MV-4-11 (cell line): ENCODE results near the gene ZSWIM8.

Experiments used
- DNase-seq: peaks from one replicate; lab custom pipeline; 2025; lab: John Stamatoyannopoulos, UW

The ZSWIM8 gene

DNA sequence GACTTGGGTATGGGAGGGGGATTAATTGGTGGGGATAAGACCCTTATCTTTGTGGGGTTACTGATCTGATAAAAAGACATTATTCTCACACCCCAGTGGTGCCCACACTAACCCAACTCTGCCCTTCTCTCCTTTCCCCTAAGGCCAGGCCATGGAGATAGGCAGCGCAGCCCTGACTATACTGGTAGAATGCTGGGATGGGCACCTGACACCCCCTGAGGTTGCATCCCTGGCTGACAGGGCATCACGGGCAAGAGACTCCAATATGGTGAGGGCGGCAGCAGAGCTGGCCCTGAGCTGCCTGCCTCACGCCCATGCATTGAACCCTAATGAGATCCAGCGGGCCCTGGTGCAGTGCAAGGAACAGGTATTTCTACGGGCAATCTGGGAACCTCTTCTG is 12.7 kb downstream of the ZSWIM8 start:
- no peak for DNase-seq

DNA sequence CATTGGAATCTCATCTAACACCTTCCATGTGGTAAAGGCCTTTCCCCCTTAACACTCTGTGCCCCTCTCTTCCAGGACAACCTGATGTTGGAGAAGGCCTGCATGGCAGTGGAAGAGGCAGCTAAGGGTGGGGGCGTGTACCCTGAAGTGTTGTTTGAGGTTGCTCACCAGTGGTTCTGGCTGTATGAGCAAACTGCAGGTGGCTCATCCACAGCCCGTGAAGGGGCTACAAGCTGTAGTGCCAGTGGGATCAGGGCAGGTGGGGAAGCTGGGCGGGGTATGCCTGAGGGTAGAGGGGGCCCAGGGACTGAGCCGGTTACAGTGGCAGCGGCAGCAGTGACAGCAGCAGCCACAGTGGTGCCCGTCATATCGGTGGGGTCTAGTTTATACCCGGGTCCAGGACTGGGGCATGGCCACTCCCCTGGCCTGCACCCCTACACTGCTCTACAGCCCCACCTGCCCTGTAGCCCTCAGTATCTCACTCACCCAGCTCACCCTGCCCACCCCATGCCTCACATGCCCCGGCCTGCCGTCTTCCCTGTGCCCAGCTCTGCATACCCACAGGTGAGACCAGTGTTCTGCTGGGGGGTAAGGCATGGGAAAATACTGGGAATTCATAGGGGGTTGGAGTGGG is 13.6 kb downstream of the ZSWIM8 start:
- DNase-seq, result no peak

DNA sequence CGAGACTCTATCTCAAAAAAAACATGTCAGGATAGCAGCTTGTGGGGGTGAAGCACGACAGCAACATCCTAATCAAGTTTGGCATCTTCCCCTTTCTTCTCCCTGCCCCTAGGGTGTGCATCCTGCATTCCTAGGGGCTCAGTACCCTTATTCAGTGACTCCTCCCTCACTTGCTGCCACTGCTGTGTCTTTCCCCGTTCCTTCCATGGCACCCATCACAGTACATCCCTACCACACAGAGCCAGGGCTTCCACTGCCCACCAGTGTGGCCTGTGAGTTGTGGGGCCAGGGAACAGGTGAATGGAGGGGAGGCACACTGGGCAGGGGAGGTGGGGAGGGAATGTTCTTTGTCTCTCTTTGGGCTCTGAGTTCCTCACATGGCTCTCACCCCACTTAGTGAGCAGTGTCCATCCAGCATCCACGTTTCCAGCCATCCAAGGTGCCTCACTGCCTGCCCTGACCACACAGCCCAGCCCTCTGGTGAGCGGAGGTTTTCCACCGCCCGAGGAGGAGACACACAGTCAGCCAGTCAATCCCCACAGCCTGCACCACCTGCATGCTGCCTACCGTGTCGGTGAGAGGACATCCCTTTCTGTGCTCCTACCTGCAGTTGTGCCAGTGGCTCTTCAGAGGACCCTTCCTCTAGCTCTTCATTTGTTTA is 14.6 kb downstream of the ZSWIM8 start:
- DNase-seq, result no peak

DNA sequence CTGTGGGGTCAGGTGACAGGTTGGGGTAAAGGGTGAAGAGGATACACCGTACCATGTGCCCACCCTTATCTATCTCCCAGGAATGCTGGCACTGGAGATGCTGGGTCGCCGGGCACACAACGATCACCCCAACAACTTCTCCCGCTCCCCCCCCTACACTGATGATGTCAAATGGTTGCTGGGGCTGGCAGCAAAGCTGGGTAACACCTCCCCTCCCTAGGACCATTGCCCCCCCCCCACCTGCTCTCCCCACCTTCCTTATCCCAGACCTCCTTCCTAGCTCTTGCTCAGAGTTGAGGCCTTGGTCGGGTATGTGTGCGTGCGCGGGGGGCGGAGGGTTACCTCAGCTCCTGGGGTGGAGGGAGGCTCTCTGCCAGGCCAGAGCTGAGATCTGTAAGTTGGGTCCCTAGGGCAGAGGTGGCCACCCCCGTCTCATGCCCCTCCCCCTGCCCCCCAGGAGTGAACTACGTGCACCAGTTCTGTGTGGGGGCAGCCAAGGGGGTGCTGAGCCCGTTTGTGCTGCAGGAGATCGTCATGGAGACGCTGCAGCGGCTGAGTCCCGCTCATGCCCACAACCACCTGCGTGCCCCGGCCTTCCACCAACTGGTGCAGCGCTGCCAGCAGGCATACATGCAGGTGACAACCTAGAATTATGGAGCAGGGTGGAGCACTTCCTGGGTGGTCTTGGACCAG is 15.3 kb downstream of the ZSWIM8 start:
- no peak for DNase-seq

DNA sequence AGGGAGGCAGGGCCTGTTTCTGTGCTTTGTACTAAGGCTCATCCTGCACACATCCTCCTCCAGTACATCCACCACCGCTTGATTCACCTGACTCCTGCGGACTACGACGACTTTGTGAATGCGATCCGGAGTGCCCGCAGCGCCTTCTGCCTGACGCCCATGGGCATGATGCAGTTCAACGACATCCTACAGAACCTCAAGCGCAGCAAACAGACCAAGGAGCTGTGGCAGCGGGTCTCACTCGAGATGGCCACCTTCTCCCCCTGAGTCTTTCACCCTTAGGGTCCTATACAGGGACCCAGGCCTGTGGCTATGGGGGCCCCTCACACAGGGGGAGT is 15.8 kb downstream of the ZSWIM8 start:
- no peak for DNase-seq

DNA sequence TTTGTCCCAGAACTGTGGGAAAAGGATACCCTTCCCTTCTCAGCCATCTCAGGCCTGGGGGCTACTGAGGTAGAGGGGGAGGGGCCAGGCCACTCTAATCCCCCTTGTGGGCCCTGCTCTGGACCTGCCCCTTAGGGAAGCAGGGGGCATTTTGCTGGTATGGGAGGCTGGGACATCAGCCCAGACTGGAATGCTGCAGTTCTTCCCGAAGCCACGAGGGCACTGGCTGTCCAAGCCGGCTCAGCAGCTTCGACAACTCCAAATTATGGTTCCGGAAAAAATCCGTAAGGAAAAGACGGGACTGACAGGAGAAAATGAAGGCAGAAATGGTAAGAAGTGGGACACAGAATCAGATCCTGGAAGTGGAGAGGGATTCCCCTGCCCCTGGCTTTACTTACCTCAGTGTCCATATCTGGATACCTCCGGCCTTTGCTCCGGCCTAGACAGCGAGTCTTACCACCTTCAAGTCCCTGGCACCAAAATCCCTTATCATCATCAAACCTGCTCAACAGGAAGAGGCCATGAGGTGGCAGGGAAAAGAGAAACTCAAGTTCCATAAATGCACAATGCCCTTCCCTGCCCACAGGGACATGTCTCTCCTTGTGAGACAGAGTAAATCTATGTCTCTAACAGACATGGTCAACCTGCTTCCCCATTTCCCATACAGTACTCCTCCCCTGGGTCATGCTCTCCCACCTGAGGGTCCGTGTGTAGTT is 17.0 kb downstream of the ZSWIM8 start:
- DNase-seq, result no peak

DNA sequence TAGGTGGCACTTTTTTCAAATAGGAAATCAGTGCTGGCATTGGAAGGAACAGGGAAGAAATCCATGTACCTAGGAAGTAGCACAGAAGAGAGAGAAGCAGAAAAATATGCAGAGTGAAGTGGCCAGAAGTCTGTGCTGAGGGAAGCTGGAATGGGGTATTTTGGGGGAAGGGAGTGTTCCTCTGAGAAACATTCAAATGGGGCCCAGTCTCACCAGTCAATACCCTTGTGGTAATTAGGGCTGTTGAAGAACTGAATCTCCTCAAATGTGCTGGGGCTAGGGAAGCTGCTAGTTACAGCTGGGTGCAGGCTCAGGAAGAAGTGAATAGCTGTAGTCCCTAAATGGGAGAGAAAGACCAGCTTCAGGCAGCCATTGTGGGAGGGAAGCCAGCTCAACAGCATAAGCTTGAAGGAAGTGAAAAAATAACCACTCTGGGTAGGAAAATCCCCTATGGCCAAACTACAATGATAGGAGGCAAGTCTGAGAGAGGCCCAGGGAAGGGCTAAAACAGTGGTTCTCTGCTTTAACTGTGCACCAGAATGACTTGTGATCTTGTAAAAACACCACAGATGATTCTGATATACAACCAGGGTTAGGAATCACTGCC is 18.4 kb downstream of the ZSWIM8 start:
- peak; percentile 82 for DNase-seq

DNA sequence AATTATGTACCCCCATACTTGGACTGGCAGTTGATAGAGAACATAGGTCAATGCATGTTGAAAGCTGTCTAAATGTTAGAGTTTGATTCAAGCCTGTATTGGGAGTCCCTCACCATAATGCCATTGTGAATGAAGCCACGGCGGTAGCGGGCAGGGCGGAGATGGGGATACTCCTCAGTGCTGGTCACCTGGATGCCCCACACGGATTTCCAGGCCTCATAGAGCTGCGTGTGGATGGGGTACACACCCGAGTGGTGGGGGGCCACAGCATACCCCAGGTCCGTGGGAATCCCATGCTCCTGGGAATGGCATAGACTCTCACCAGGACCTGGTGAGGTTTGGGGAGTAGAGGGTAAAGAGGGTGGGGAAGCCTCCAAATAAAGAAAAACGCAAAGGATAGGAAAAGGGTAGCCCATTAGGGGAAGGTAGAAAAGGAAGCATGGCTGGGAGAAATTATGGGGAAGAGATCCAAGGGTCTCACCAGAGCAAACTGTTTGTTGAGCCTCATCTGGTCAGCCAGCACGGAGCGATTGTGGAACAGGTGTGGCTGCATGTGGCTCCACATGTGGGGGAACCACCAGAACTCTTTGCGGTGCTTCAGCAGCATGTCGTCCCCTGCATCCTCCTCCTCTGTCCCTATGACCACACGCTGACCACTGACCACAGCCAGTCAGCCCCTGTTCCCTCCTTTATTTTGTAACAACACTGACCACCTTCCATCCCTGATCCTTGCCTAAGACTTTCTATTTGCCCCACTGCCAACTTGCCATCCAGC is 21.0 kb downstream of the ZSWIM8 start:
- DNase-seq, result no peak

DNA sequence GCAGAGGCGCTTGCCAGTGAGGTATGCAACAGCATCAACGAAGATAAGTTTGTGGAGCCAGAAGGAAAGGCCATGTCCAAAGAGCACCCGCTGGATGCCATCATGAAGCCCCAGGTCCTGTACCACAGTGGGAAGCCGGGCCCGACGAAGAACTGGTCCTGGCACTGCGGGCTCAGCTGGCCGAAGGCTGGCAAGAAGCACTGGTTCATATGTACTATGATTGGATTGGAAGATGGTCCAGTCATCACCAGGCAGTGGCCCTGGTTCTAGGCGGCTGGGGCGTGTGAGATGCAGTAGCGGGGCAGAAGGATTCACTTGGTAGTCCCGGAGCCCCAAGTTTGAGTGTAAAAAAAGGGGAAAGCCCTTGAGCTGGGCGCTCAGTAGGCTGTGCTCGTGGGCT is 22.1 kb downstream of the ZSWIM8 start:
- no peak for DNase-seq

DNA sequence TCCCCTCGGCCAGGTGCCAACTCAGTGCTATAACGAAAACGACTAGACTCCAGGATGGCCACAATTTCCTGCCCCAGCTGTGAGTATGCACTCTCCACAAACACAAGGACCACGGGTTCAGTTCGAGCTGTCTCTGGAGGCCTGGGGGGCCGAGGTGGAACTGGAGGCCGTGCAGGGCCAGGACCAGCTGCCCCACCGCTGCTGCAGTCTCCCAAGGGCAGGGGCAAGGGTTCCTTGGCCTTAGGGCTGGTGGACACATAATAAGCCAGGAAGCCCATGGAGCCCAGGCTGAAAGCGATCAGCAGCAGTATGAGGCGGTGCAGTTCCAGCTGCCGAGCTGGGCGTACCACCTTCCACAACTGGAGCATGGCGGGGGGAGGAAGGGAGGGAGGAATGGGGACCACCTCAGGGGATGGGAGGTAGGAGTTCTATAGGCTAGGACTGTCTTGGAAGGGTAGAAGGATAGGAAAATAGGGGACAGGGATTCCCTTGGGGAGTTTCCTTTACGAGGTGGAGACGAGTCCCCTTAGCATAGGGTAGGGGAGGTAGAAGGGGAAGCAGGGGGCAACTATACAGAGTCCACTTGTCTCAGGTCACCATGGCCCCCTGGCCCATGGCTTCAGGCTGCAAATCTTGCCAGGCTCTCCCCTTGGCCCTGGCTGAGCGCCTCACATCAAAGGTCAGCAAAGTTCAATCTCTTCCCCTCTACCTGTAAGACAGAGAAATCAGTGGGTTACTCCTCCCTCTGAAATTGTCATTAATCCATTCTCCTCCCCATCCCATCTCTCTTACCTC is 22.8 kb downstream of the ZSWIM8 start:
- DNase-seq, result no peak

DNA sequence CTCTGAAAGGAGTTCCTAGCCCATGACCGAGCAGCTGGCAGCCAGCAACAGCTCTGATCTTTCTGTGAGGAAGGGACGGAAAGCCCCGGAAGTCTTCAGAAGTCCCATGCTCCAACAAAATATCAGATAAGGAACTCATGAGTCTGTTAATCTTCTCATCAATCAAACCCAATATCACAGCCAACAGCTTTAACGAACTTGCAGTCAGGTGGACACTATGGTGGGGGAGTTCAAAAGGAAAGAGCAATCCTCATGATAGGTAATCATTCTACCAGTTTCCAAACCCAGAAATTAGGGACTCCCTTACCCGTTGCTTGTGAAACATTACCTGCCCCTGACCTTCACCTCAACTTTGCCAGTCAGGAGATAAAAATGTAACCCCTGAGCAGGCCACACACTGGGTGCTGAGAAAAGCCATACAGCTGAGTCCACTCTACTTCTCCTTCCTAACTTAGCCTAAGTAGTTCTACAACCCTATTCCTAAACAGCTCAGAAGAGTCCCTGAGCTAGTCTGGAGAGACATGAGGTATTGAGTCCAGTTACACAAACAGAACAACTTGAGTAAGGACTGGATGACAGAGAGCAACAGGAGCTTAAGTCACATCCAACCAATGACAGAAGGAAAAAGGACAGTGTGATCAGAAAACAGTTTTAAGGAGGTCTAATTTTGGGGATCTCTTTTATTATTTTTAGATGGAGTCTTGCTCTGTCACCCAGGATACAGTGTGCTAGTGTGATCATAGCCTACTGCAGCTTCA is 23.8 kb downstream of the ZSWIM8 start:
- no peak for DNase-seq

DNA sequence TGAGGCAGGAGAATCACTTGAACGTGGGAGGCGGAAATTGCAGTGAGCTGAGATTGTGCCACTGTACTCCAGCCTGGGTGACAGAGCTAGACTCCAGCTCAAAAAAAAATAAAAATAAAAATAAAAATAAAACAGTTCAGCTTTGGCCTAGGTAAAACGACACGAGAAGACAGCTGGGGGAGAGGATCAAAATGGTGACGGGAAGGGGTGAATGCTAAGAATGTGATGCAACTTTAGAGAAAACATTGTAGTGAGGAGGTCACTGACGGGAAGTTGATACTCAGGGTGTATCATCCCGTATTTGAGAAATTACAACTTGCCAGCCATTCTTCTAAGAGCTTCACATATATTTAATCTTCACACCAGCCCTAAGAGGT is 24.9 kb downstream of the ZSWIM8 start:
- peak; percentile 37 for DNase-seq

DNA sequence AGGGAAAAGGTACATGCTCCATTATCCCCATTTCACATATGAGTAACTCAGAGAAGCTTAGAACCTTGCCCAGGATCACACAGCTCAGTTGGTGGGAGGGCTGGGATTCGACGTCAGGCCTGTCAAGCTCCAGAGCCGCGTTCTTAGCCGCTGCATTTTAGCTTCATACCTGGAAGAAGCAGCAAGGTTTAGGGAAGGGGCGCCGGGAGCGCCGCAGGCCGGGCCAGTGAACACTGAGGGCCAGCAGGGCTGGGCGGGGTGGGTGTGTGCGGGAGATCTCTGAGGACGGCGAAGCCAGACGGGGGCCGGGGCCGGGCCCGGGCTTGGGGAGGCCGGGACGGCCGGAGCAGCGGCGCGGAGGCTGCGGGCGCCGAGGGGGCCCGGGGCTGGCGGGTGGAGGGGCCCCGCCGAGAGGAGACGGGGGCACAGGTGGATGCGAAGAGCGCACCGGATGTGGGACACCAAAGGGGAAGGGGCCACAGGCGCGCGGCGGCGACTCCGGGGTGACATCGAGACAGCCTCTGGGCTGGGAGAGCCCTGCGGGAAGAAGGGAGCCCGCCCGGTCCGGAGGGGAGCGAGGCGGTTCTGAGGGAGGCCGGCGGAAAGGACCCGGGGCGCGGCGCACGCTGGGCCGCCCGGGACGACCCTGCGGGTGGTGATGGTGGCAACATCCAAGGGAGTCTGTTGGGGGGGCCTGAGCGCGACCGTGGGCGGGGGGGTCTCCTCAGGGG is 25.5 kb downstream of the ZSWIM8 start:
- no peak for DNase-seq

DNA sequence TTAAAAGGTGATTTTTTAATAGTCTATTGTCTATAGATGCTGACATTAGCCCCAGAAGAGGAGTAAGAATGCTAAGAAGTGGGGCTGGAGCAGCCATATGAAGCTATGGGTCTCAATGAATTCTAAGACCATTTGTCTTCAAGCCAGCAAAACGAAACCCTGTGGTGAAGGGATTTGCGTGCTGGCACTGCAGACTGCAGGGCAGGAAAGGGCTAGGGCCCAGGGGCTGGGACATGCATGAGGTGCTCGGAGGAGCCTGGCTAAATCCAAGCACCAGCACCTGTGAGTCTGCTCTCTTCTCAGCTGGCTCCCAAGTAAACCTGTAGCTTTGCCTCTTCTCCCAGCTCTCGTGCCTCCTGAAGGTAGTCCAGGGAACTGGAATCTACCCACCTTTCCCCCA is 27.3 kb downstream of the ZSWIM8 start:
- no peak for DNase-seq

DNA sequence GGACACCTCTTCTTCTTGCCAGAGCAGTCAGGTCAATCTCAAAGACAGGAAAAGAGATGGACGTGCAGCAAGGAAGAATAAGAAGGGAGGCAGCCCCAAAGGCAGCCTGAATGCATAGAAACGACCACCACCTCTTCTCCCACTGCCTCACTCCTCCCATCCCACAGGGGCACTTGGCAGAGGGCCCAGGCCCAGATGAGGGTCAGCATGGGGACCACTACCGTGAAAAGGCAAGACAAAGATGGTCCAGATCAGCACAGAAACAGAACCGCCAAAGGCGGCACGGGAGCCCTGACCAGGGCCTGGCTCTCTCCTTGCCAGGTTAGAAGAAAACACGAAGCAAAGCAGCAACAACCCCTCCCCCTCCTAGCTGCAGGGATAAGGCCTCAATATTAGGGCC is 27.9 kb downstream of the ZSWIM8 start:
- no peak for DNase-seq

DNA sequence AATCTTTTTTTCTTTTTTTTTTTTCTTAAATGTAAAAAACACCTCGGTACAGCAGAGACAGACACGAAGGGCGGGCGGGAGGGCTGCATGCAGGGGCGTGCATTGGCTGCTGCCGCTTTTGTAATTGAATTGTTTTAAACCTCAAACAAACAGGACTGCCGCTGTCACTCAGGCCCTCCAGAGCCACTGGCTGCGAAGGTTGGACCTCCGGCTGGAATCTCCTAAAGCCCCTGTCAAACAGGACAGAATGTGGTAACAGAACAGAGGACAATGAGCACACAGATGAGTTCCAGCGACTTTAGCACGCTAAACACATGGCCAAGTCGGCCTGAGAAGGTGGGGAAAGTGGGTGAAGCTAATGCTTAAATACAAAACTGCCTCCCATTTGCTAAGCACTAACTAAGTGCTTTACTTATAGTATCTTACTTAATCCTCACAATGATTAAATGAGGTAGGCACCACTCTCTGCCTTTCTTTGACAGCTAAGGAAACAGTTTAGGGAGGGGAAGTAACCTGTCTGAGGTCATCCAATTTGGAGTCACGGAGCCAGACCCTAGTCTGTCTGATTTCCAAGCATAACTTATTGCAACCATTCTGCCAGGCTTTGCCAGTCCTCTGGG is 29.0 kb downstream of the ZSWIM8 start:
- DNase-seq, result no peak

DNA sequence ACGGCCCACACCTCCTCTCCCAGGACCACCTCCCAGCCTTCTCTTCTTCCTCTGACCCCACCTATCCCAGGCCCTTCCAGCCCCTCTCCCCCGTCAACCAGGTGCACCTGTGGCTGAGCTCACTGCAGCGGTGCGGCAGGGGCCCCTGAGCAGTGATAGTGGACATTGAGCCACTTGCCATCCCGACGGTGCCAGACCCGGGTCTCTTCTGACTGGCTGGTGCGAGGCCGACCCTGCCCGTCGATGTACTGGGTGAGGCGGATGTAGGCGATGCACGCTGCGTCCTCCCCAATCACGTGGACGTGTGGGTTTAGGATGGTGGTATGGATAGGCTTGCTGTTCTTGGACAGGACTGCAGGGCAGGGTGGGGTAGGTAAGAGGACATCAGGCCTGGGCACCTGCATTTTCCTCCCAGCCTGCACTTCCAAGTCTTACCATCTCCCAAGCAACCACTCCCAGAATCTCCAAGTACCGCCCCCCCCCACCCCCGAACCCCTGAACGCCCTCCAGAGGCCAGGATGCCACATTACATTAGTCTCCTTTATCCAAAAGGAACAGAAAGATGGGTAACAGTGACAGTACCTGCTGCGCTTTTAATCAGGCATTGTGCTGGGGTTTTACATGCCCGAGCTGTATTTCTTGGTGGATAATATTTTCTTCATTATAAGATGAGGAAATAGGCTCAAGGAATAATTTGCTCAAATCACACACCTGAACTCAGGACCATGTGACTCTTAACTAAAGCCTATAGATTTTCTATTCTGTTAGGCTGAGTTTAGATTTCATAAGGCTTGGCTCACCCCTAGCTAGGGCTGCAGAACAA is 29.7 kb downstream of the ZSWIM8 start:
- peak; percentile 13 for DNase-seq

DNA sequence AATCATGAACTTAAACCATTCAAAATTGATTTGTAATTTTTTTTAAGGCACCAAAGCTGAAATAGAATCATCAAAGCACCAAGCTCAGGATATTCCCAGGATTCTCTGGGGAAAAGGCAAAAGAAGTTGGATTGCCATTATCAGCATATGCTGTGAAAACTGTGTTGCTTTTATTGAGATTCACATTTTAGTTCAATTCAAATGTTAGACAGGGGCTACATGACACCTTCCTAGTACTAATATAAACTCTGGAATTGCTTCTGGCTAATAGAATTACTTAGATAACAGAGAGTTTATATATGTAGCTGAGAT is 30.3 kb downstream of the ZSWIM8 start:
- DNase-seq, result no peak
